ENCODE measurements around the gene ZC2HC1C. TPM values are rescaled to one million over a fixed set of nuclear protein-coding genes. Genes with fewer than 3 reads are reported as not detected.

ZC2HC1C gene
- 0.57 and 1.1 TPM in 2 replicates for total RNA-seq

GRCh38 chr14:75069121-75069810 lies at the start of gene ZC2HC1C:
ZC2HC1C (plus strand) TSS chr14:75069641; CDS start chr14:75070574, 933 bp downstream.

GRCh38 chr14:75050852-75051555 lies 18.4 kb upstream of the ZC2HC1C start, which contains the start of gene MLH3:
MLH3 (minus strand) TSS chr14:75051467; CDS start chr14:75049655, 1,812 bp downstream.

GRCh38 chr14:75063491-75064204 lies 5.8 kb upstream of the ZC2HC1C start, which contains the start of gene ACYP1:
ACYP1 (minus strand) TSS chr14:75064024; CDS start chr14:75063553, 471 bp downstream.

GRCh38 chr14:75126679-75127473 lies 57.4 kb downstream of the ZC2HC1C start, which contains the start of gene NEK9:
NEK9 (minus strand) TSS chr14:75127048; CDS start chr14:75126921, 127 bp downstream.

Other genes starting within 250 kb of the ZC2HC1C start
- gene PROX2, start 193.5 kb upstream of the ZC2HC1C start, total RNA-seq, result not detected in 2 replicates
- gene DLST, start 187.7 kb upstream of the ZC2HC1C start, total RNA-seq, result 44.1 and 50.6 TPM in 2 replicates
- gene RPS6KL1, start 146.4 kb upstream of the ZC2HC1C start, total RNA-seq, result 0.28 and 0.46 TPM in 2 replicates
- gene PGF, start 114.0 kb upstream of the ZC2HC1C start, total RNA-seq, result 1.7 and 3.5 TPM in 2 replicates
- 37.1 and 50.4 TPM in 2 replicates for gene EIF2B2, start 66.7 kb upstream of the ZC2HC1C start, total RNA-seq
- 28.7 and 31.5 TPM in 2 replicates for gene MLH3, start 18.2 kb upstream of the ZC2HC1C start, total RNA-seq
- 4.3 and 4.7 TPM in 2 replicates for gene ACYP1, start 5.6 kb upstream of the ZC2HC1C start, total RNA-seq
- 54.9 and 85.5 TPM in 2 replicates for gene NEK9, start 57.4 kb downstream of the ZC2HC1C start, total RNA-seq
- gene TMED10, start 107.0 kb downstream of the ZC2HC1C start, total RNA-seq, result 224 and 262 TPM in 2 replicates
- 13.8 and 37.3 TPM in 2 replicates for gene FOS, start 209.2 kb downstream of the ZC2HC1C start, total RNA-seq

Data from smooth muscle cell of bladder (primary cell).